H4 (cell line): ENCODE results near the gene PHEX. TPM values are rescaled to one million over a fixed set of nuclear protein-coding genes. Genes with fewer than 3 reads are reported as not detected.

Experiments used
- DNase-seq: peaks from one replicate; pipeline ENCODE4 v3.0.0-alpha.2; 2015; ENCODE audit warnings: low spot score
- total RNA-seq: library from RNA; depleted of rRNA; stranded (reverse); fragments of >200 nt; shearing (Covaris generic); gene quantifications from 2 replicates; pipeline ENCODE4 v1.2.3, GENCODE V29; 2014

The PHEX gene
- total RNA-seq, 1 experiment from 2014 or later, result 0.85 TPM

DNA sequence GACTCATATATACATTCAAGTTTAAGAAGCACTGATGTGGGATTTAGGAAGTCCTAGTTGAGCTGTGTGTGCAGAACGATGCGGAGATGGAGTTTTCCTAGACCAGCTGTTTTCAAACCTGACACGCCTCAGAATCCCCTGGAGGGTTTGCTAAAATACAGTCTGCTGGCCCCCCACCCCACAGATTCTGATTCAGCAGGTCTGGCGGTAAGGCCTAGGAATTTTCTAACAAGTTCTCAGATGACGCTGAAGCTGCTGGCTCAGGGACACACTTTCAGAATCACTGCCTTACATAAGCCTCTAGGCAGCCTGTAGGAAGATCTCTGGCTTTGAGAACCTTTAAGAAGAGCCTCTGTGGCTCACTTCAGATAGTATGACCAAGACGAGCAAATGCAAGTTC lies 73.1 kb downstream of the PHEX start:
- no peak for DNase-seq

DNA sequence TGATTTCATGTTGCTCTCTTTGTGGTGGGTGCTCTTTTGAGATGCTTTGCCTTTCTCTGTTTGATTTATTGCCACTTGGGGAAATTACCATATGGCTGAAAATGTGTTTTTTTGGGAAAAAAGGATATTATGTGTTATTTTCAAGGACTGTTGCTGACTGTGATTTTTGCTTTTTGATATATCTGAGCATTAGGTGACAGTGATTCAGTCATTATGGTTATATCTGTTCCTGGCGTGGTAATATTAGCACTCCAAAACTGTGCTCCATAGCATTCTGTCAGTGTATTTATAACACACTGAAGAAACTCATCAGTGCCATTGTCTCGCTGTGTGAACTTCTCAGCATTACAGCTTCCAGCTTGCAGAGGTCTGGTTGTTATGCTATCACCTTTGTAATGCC lies 73.8 kb downstream of the PHEX start:
- no peak for DNase-seq

DNA sequence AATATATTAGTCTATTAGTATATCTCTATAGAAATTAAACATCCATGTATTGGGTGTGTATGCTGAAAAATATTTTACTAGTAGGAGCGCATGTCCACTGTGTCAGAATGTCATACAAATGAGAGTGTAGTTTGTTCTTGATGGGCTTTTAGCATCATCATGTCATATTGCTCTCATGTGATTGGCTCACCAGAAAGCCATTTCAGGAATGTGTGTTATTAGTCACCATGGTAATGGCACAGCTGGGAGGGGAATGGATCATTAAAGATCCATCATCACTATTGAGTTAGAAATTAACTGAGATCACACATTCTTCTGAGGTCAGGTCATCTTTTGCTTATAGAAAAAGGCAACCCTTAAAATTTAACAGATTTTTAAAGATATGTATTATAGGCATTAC lies 77.3 kb downstream of the PHEX start:
- DNase-seq, result no peak

DNA sequence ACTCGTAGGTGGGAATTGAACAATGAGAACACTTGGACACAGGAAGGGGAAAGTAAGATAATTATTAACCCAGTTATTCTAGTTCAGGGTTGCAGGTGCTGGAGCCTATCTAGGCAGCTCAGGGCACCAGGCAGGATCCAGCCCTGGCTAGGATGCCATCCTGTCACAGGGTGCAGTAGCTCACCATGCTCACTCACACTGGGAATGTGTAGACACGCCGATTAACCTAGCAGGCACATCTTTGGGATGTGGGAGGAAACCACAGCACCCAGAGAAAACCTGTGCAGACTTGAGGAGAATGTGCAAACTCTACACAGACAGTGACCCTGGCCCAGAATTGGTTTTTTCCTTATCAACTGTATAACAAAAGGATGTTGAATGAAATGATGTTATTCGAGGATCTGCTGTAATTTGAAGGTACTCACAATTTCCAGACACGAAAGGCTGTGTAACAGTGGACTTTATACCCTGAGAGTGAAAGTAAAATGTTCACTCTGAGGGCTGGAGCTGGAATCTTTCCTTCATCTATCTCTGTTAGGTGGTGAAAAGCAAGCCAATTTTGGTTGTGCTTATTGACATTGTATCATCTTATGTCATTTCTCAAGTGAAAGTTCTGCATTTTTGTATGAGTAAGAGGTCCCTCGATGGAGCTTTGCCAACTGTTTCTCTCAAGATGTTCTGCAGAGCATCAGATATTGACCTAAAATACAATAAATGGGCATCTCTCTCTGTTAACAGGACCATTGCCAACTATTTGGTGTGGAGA lies 78.8 kb downstream of the PHEX start:
- no peak for DNase-seq

DNA sequence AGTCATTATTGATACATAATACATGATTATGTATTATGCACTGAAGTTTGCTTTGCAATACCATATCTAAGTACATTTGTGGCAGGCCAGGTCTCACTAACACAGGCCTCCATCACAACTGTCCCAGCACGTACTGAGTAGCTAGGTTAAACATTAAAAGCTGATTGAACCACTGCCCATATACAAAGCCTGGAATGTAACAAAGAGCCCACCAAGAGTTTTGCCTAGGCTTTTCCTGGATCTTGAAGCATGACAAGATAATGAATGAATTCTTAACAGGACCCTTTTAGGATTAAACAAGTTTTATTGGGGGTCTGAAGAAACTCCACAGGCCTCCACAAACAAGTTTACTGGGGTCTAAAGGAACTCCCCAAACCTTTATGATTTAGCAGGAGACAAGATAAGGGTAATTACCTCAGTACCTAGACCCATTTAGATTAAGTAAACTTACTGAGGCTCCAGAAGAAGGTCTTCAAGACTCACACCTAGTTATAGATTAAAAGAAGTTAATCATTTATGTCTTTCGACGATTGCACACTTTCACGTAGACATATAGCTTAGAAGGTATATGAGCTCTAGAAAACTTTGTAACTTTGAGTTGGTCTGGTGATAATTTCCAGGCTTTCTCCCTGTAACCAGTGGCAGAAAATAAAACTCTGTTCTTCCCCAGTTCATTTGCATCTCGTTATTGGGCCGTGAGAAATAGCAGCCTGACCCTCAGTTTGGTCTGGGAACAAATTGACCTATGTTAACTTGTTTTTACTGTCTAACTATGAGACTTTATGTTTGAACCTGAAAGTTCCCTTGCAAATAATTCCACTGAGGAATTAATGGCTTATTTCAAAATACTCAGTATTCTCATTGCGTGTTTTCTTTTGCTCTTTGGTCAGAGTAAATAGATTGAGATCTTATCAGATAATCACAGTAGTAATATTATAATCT lies 84.8 kb downstream of the PHEX start:
- DNase-seq, result no peak

DNA sequence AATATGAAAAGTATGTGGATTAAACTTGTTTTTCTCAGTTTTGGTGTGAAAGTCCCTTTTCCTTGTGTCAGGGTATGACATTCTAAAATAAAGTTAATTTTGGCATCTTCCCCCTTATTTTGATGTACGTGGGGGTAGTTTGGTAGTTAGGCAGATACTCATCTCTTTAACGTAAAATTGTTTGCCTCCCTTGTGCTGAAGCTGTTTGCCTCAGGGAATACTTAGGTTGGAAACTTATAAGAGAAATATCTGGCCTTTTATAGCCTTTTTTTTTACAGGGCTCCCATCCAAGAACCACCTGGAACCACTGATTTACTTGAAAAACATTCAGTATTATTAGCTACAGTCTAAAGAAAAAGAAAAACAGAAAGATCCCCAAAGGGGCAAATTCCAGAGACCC lies 85.5 kb downstream of the PHEX start:
- no peak for DNase-seq

DNA sequence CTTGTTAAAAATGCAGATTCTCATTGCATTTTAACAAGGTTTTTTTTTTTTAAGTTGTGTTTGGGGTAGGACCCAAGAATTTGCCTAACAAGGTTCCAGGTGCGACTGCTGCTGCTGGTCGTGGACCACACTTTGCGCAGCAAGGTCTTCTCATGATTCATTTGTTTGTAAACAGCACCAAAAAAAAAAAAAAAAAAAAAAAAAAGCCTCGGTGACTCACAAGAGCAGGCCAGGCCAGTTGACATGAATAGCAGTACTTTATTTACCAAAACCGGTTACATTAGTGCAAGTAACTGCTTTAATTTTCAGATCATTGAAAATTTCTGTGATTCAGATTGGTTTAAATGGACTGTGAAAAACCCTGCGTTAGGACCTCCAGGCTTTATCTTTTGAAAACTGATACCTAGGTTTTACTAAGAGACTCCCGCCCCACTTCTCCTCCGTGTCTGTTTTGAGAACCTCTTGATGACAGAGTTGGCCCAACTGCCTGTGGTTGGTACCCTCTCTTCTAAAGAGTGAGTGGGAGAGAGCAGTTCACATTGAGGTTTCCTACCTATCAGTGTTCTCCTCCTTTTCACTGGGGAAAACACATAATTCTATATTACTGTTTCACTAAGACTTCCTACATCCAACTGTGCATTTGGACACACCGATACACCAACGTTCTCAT lies 86.2 kb downstream of the PHEX start:
- peak; percentile 14 for DNase-seq

DNA sequence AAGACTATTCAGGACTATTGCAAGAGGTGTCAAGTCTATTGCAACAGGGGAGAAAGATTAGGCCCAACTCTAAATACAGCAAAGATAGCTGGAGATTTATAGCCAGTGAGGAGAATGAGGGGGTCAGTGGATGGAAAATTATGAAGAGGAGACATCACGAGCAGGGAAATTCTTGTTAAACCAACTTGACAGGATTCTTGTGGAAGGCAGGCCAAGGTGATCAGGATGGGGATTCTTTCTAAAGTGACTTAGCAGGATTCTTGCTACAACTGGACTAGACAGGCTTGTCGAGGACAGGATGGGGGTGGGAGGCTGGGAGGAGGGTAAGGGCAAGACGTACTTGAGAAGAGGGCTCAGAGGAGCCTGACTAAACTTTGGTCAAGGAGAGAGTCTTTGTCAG lies 89.0 kb downstream of the PHEX start:
- no peak for DNase-seq

DNA sequence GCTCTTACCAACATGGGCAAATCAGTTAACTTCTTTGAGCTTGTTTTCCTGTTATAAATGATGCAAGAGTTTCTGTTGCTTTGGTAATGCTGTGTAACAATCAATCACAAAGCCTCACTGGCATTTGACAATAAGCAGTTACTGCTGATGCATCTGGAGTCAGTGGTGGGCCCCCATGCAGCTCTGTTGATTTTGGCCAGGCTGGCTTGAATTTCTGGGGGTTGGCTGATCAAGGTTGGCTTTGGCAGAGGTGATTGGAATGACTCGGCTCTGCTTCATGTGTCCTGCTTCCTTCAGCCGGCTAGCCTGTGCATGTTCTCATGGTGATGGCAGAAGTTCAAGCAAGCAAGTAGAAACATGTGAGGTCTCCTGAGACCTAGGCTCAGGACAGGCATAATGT lies 90.4 kb downstream of the PHEX start:
- DNase-seq, result no peak

DNA sequence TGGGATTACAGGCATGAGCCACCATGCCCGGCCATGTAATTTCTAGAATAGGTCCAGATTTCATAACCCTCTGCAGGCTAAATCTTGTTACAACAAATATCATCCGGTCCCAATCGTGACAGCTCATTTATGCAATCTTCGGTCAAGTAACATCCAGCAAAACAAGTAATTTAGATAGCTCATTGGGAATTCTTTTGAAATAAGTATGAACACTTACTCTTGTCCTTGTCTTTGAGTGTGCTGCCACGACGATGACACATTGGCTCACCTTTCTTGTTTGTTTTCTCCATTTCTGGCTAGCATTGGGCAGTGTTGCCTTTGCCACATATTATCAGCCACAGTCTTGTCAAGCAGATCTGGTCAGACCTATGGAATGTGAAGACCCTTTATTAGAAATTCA lies 92.0 kb downstream of the PHEX start:
- DNase-seq, result no peak

DNA sequence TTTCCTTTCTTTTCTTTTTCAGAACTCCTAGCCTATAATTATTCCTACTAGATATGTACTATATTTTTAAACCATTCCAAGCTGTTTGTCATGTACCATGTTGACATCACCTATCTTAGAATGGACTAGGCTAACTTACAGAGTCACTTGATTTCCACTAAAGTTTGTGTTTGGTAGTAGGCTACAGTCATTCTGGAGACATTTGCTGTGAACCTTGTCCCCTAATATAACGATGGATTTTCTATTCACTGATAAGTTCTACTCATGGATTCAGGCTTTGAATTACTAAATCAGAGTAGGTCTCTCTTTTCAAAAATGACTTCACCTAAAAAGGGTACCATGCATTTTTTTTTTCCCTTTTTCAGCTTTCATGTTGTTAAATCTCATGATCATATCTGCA lies 93.4 kb downstream of the PHEX start:
- no peak for DNase-seq

DNA sequence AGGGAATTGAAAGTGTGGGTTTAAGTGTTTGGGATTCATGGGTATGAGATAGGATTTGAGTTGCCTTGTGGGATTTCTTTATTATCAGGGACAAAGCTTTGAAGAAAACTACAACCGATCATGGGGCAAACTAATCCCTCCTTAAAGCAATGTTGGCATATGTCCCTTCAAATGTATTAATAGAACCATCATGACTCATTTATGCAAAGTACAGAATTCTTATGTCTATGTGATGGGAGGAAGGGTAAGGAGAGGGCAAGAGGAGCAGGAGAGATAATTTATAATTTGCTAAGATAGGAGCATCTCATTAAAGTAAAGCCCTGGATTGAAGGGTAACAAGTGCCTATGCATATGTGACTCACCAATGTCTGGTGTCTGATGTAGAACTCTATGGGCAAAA lies 94.2 kb downstream of the PHEX start:
- DNase-seq, result no peak

DNA sequence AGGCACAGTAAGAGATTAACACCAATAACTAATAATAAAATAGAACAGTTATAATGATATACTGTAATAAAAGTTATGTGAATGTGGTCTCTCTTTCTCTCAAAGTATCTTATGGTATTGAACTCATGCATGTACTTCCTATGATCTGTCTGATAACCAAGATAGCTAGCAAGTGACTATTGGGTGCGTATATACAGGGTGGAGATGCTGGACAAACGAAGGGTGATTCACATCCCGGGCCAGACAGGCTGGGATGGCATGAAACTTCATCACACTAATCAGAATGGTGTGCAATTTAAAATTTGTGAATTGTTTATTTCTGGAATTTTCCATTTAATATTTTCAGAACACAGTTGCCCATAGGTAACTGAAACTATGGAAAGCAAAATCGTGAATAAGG lies 96.8 kb downstream of the PHEX start:
- DNase-seq, result no peak

DNA sequence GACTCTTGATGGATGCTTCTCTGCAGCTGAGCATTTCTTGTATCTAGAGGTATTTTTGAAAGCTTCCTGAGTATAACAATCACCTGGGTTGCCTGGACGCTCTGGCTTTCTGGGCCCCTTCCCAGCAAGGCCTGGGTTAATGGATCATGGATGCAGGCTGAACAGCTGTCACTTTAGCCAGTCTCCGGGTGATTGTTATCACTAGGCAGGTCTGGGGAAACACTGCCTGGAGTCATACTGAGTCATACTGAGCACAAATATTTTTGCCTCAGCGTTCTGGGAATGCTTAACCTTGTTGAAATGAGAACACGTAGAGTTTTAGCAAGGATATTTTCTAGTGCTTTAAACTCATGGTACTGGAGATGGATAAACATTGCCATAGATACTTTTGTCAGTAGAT lies 102.6 kb downstream of the PHEX start:
- DNase-seq, result peak; percentile 48

DNA sequence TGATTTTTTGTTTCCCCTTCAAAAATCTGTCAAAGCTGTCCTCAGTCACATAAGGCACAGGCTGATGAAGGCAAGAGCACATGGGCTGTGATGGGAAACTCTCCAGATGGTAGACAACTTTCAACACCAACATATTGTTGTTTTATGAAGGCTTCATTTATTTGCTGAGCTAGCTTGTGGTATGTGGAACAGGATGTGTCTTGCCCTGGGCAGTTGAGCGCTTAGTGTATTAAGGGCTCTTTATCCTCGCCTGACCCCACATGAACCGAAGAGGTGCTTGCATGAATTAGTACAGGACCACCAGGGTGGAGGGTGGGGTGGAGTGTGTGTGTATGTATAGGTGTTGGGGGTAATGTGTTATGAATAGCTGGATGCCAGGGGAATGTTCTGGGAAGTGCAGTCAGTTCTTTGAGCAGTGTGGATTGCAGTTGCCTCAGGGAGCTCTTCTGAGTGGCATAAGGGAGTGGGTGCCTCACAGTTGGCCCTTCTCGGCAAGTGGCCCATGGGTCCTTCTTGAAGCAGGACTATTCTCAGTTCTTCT lies 103.1 kb downstream of the PHEX start:
- DNase-seq, result peak; percentile 71

DNA sequence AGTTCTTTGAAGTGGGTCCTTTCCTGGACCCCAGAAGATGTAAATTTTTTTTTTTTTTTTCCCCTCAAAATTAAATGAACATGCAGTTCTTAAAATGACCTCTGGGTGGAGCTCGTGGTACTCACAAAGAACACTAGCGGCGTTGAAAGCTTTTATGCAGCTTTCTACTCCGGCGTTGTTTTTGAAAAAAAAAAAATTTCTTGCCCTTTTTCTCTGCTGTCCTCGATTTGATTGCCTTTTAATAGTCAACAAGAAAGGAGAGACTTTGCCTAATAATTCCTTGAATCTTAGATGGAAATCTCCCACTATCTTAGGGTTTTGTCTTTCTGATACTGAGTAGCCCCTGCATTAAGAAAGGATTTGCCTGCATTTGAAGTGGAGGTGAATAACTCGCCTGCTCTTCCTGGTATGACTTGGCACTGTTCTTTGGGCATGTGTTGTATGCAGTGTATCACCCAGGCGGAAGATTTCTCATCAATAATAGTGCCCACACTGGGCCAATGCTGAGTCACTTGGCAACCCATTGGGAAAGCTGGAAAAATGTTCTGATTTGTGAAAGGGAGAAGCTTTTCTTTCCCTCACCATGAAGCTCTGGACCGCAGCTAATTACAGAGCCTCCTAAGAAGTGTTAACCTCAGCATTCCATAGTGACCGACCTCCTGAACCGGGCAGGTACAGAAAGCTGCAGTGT lies 104.0 kb downstream of the PHEX start:
- peak; percentile 69 for DNase-seq

DNA sequence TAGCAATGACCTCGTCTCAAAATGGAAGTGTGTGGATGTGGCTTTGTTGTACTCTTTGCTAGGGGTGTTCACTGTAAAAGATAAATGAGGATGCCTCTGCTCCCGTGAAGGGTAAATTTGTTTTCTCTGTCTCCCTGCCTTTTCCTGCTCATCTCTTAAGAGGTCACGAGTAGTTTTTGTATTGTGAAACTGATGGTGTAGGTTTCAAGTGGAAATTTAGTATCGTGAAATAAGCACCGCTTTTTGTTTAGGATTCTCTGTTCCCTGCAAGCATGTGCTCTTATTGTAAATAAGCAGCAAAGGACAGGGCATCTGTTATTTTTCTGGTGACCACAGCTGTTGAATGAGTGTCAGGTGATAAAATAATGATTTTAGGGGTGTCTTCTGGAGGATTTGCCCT lies 104.6 kb downstream of the PHEX start:
- DNase-seq, result no peak

DNA sequence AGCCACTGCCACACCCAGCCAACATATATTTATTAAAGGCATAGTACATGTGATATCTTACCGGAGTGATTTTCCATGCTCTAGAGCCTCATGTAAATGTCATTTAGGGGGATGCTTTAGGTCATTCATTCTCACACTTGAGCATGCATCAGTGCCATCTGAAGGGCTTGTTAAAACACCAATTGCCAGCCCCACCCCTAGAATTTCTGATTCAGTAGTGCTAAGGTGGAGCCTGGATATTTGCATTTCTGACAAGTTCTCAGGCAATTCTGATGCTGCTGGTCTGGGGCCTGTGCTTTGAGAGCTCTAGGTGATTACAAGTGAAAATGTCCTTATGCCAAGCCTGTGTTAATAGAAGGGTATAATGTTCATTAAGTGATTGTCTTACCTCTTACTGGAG lies 107.7 kb downstream of the PHEX start:
- no peak for DNase-seq

DNA sequence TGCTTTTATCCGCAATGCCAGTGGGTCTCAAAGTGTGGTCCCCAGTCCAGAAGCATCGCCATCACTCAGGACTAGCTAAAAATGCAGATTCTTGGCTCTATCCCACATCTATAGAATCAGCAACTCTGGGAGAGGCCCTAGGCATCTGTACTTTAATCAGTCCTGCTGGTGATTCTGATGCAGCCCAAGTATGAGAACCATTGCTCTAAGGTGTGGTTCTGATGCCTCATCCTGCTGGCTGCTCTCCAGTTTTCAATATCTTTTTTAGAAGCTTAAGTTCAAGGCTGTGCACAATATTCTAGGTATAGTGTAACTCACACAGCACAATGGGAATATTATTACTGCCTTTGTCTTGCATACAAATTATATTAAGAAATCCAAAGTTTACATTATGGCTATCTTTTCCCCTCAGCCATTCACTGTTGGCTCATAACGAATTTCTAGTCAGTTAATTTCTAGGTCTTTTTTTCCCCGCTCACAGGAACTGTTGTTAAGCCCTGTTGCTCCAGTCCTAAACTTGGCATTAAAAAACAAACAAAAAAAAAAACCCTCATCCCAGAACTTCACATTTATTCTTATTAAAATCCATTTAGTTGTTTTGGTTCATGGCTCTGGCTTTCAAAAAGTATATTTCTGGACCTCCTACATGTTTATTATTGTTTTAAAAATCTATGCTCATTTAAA lies 109.1 kb downstream of the PHEX start:
- DNase-seq, result no peak

DNA sequence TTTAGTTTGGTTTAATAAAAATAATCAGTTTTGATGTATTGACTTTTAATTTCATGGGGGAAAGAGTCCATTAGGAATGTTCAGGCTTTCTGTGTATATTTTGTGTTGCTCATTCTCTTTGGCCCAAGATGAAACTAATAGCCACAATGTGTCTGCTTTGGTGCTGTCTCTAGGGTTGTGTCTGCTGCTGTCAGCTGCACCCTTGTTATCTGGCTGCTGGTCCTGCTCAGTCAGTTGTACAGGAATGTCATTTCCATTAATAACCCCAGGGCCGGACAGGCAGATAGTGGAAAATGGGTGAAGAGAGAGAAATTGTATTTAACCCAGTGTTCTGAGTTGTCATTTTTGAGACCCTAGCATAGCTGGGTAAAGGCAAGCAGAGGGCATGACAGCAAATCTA lies 115.1 kb downstream of the PHEX start:
- no peak for DNase-seq

DNA sequence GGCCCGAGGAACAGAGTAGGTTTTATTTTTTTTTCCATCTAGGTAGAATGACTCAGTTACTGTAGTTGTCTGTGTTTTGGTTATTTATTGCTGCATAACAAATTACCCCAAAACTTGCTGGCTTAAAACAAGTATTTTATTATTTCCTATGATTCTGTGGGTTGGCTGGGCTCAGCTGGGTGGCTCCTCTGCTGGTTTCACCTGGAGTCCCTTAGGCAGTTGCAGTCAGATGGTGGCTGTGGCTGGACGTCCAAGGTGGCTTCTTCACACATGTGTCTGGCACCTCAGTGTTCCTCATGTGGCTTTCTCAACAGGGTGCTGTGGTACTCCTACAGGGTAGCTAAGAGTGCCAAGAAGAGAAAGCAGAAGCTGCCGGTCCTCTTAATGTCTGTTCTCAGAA lies 115.8 kb downstream of the PHEX start:
- no peak for DNase-seq
